OCI-LY7 (cell line): ENCODE data around the gene MAS1L.

ENCODE experiments used
- EZH2phosphoT487 ChIP-seq: fragments of 200-600 bp; sonication (generic); IDR thresholded peaks from 2 replicates; pipeline ENCODE4 v1.6.1; 2018; ENCODE audit warnings: low read depth, borderline replicate concordance, mild to moderate bottlenecking, mixed run types, antibody characterized with exemption, low read length, moderate library complexity, mixed read lengths
- TF ChIP-seq, protein P1 (sequence below): fragments of 200-600 bp; sonication (generic); conservative IDR thresholded peaks from 2 replicates; pipeline ENCODE4 v1.5.1; 2014; ENCODE audit warnings: mild to moderate bottlenecking, antibody characterized with exemption, low read length, moderate library complexity, mixed read lengths

GRCh38 chr6:29507319-29507718, 19.6 kb upstream of the MAS1L start:
- TF ChIP-seq, protein P1, sequence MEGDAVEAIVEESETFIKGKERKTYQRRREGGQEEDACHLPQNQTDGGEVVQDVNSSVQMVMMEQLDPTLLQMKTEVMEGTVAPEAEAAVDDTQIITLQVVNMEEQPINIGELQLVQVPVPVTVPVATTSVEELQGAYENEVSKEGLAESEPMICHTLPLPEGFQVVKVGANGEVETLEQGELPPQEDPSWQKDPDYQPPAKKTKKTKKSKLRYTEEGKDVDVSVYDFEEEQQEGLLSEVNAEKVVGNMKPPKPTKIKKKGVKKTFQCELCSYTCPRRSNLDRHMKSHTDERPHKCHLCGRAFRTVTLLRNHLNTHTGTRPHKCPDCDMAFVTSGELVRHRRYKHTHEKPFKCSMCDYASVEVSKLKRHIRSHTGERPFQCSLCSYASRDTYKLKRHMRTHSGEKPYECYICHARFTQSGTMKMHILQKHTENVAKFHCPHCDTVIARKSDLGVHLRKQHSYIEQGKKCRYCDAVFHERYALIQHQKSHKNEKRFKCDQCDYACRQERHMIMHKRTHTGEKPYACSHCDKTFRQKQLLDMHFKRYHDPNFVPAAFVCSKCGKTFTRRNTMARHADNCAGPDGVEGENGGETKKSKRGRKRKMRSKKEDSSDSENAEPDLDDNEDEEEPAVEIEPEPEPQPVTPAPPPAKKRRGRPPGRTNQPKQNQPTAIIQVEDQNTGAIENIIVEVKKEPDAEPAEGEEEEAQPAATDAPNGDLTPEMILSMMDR, result no peak
- no peak for TF ChIP-seq EZH2phosphoT487
